ENCODE results near the gene WWC2.

WWC2 gene

DNA sequence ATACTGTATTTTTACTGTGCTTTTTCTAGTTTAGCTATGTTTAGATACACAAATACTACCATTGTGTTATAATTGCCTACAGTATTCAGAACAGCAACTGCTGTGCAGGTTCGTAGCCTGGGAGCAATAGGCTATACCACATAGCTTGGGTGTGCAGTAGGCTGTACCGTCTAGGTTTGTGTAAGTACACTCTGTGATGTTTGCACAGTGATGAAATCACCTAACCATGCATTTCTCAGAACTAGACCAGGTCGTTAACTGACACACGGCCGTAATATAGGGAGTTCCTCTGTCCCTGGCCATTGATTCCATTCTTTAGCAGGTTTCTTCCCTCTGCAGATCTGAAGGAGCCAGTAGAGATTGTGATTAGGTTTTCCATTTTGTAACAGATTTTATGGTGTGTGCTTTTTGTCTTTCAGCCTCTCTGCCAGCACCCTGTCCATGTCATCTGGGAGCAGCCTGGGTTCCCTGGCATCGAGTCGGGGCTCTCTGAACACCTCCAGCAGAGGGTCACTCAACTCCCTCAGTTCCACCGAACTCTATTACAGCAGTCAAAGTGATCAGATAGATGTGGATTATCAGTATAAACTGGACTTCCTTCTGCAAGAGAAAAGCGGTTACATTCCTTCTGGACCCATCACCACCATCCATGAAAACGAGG is 161.6 kb downstream of the WWC2 start:
- H3K27me3 ChIP-seq (ENCODE audit: low read length), result no peaks in the 10 kb centered on the region
- H2AFZ ChIP-seq (ENCODE audit: low read depth, low read length, severe bottlenecking), result no peak overlapping the region
- no peak overlapping the region for H3K9ac ChIP-seq (ENCODE audit: low read length)
- H3K9me3 ChIP-seq (ENCODE audit: insufficient read depth, low read length), result no peaks in the 10 kb centered on the region
- no peaks in the 10 kb centered on the region for H3K79me2 ChIP-seq (ENCODE audit: insufficient read depth, low read length)
- TF ChIP-seq, protein P1, sequence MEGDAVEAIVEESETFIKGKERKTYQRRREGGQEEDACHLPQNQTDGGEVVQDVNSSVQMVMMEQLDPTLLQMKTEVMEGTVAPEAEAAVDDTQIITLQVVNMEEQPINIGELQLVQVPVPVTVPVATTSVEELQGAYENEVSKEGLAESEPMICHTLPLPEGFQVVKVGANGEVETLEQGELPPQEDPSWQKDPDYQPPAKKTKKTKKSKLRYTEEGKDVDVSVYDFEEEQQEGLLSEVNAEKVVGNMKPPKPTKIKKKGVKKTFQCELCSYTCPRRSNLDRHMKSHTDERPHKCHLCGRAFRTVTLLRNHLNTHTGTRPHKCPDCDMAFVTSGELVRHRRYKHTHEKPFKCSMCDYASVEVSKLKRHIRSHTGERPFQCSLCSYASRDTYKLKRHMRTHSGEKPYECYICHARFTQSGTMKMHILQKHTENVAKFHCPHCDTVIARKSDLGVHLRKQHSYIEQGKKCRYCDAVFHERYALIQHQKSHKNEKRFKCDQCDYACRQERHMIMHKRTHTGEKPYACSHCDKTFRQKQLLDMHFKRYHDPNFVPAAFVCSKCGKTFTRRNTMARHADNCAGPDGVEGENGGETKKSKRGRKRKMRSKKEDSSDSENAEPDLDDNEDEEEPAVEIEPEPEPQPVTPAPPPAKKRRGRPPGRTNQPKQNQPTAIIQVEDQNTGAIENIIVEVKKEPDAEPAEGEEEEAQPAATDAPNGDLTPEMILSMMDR (IDR thresholded peaks at IDR 0.05; ENCODE audit: insufficient read depth, low read length, poor library complexity, severe bottlenecking), result no peak
- TF ChIP-seq EZH2phosphoT487 (conservative IDR thresholded peaks at IDR 0.05; ENCODE audit: low read length), result no peak
- no peak overlapping the region for H3K4me3 ChIP-seq (ENCODE audit: insufficient read depth, low read length, poor library complexity, severe bottlenecking)
- H3K36me3 ChIP-seq (ENCODE audit: low read length), result no peaks in the 10 kb centered on the region
- H3K4me2 ChIP-seq (ENCODE audit: low read depth, low read length, poor library complexity, severe bottlenecking), result no peak overlapping the region
- H3F3A ChIP-seq (ENCODE audit: insufficient read depth), result no peaks in the 10 kb centered on the region
- H3K27ac ChIP-seq (ENCODE audit: low read depth, low read length), result no peak overlapping the region
- H3K9me2 ChIP-seq (replicated peaks; ENCODE audit: insufficient read depth, low read length), result no peaks in the 10 kb centered on the region
- H4K20me1 ChIP-seq (ENCODE audit: low read depth, low read length), result no peaks in the 10 kb centered on the region; the same call in 1 of the 2 replicates

DNA sequence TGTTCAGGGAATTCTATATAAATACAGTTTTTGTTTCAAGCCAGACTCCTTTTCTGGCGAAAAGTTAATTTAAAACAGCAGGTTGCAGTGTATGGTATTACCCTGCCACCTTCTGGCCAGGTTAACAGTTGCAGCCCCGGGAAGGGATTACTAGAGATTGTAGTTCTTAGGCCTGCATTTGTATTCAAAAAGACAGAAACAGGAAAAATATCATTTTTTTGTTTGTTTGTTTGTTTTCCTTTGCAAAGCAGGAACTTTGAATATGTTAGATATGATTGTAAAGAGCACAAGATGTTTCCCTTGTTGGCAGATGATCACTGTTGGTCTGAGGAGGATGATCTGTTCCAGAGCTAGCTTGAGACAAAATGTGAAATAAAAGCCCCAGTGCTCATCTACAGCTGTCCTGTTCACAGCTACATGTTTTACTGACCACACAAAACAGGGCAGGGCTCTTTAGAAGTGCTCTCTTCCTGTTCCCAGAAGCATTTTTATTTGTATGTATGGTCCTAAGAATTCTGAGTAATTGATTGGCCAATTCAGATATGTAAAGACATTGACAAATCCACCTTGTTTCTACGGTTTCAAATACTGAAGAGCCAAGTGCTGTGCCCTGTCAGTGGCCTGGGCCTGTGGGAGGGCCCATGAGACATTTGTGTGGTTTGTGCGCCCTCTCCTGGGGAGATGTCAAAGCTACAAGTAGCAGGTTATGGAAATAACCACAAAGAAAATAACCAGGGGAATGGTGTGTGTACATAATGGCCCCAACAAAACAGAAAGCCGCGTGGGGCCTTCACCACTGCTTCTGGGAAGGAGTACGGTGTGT is 163.1 kb downstream of the WWC2 start:
- no peaks in the 10 kb centered on the region; the same call in 1 of the 2 replicates for H4K20me1 ChIP-seq (ENCODE audit: low read depth, low read length)
- no peaks in the 10 kb centered on the region for H3K27me3 ChIP-seq (ENCODE audit: low read length)
- H3K79me2 ChIP-seq (ENCODE audit: insufficient read depth, low read length), result no peaks in the 10 kb centered on the region
- no peaks in the 10 kb centered on the region for H3K36me3 ChIP-seq (ENCODE audit: low read length)
- H3K9ac ChIP-seq (ENCODE audit: low read length), result no peak overlapping the region
- no peak overlapping the region for H3K4me3 ChIP-seq (ENCODE audit: insufficient read depth, low read length, poor library complexity, severe bottlenecking)
- no peaks in the 10 kb centered on the region for H3F3A ChIP-seq (ENCODE audit: insufficient read depth)
- H3K9me2 ChIP-seq (replicated peaks; ENCODE audit: insufficient read depth, low read length), result no peaks in the 10 kb centered on the region
- H3K9me3 ChIP-seq (ENCODE audit: insufficient read depth, low read length), result no peaks in the 10 kb centered on the region
- H3K27ac ChIP-seq (ENCODE audit: low read depth, low read length), result no peak overlapping the region
- no peak overlapping the region for H2AFZ ChIP-seq (ENCODE audit: low read depth, low read length, severe bottlenecking)
- TF ChIP-seq, protein P1 (IDR thresholded peaks at IDR 0.05; ENCODE audit: insufficient read depth, low read length, poor library complexity, severe bottlenecking), result peak; percentile 61
- TF ChIP-seq EZH2phosphoT487 (conservative IDR thresholded peaks at IDR 0.05; ENCODE audit: low read length), result no peak
- no peak overlapping the region for H3K4me2 ChIP-seq (ENCODE audit: low read depth, low read length, poor library complexity, severe bottlenecking)

DNA sequence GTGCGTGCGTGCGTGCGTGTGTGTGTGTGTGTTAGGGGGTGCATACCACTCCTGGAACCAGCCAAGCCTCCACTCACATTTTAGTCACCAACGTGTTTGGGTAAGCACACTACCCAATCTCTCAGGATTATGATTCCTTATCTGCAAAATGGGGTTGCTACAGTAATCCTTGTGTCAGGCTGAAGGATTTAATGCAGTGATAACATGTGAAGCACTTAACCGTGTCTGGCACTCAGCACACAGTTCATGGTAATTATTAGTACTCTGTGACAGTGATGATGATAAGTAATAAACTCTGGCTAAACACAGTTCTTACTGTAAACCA is 163.7 kb downstream of the WWC2 start:
- Histone ChIP-seq H3K4me3 (ENCODE audit: insufficient read depth, low read length, poor library complexity, severe bottlenecking) (no peak overlapping the region), H3K27ac (ENCODE audit: low read depth, low read length) (no peak overlapping the region), H2AFZ (ENCODE audit: low read depth, low read length, severe bottlenecking) (no peak overlapping the region), H4K20me1 (ENCODE audit: low read depth, low read length) (no peaks in the 10 kb centered on the region; the same call in 1 of the 2 replicates), H3K36me3 (ENCODE audit: low read length) (no peaks in the 10 kb centered on the region), H3K9me3 (ENCODE audit: insufficient read depth, low read length) (no peaks in the 10 kb centered on the region), H3K9ac (ENCODE audit: low read length) (no peak overlapping the region), H3K79me2 (ENCODE audit: insufficient read depth, low read length) (no peaks in the 10 kb centered on the region), H3F3A (ENCODE audit: insufficient read depth) (no peaks in the 10 kb centered on the region), H3K4me2 (ENCODE audit: low read depth, low read length, poor library complexity, severe bottlenecking) (no peak overlapping the region), H3K9me2 (replicated peaks; ENCODE audit: insufficient read depth, low read length) (no peaks in the 10 kb centered on the region), H3K27me3 (ENCODE audit: low read length) (no peaks in the 10 kb centered on the region)
- no peak for TF ChIP-seq EZH2phosphoT487 (conservative IDR thresholded peaks at IDR 0.05; ENCODE audit: low read length)
- TF ChIP-seq, protein P1 (IDR thresholded peaks at IDR 0.05; ENCODE audit: insufficient read depth, low read length, poor library complexity, severe bottlenecking), result no peak
